Measurements from ENCODE around the gene CDK10.

DNA sequence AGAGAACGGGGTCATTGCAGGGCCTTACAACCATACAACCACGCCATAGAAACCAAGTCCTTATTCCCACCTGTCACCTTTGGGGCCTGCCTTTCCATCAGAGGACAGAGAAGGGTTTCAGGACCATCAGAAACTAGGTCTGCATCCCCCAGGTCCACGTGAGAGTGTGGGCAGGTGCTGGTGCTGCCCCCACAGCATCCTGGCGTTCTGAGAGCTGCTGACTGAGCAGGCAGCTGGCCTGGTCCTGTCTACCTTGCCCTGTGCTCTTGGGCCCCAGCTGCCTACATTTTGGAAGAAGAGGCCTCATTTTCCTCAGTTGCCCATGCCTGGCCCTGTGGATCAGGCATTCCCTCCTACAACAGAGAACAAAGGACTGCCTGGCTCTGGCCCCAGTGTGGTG, 56.5 kb downstream of the CDK10 start:
- TF ChIP-seq CTCF (IDR thresholded peaks at IDR 0.05) (no peak), POLR2A (IDR thresholded peaks at IDR 0.05) (no peak)

All from suprapubic skin (tissue), 3 donors.